Spleen (tissue), 11 donors: ENCODE results near the gene GSK3B. TPM values are rescaled to one million over a fixed set of nuclear protein-coding genes. Genes with fewer than 3 reads are reported as not detected.

Experiments
- DNase-seq: peaks from one replicate; pipeline ENCODE4 v3.0.0-alpha.2; 2020
- H3K27ac ChIP-seq, 8 donors: fragments of 200-600 bp; sonication (generic) in 7 of 8; 1 replicate in 4 of 8; 2 replicates in 4 of 8; pipeline versions ENCODE4 v1.5.0 to v1.8.0; 2016 to 2021; ENCODE audit warnings: inconsistent platforms in 4 of 8, mild to moderate bottlenecking in 4 of 8, moderate library complexity in 1 of 8
- H3K27me3 ChIP-seq, 7 donors: fragments of 200-600 bp; sonication (generic) in 6 of 7; replicated peaks in 1 of 7; 1 replicate in 4 of 7; 2 replicates in 3 of 7; pipeline versions ENCODE4 v1.5.0 to v1.8.0; 2016 to 2021; ENCODE audit warnings: inconsistent platforms in 3 of 7, mild to moderate bottlenecking in 1 of 7
- H3K36me3 ChIP-seq, 6 donors: fragments of 200-600 bp; sonication (generic) in 5 of 6; 1 replicate in 4 of 6; 2 replicates in 2 of 6; pipeline versions ENCODE4 v1.5.0 to v1.8.0; 2016 to 2021; ENCODE audit warnings: inconsistent platforms in 2 of 6
- H3K4me1 ChIP-seq, 6 donors: fragments of 200-600 bp; sonication (generic) in 5 of 6; 1 replicate in 3 of 6; 2 replicates in 3 of 6; pipeline versions ENCODE4 v1.5.0 to v1.8.0; 2016 to 2021; ENCODE audit warnings: inconsistent platforms in 3 of 6
- H3K4me3 ChIP-seq, 8 donors: fragments of 200-600 bp; sonication (generic) in 7 of 8; 1 replicate in 4 of 8; 2 replicates in 4 of 8; pipeline versions ENCODE4 v1.5.0 to v1.8.0; 2016 to 2021; ENCODE audit warnings: inconsistent platforms in 4 of 8, mild to moderate bottlenecking in 4 of 8, moderate library complexity in 2 of 8
- H3K9me3 ChIP-seq, 8 donors: fragments of 200-600 bp; sonication (generic) in 7 of 8; 1 replicate in 4 of 8; 2 replicates in 4 of 8; pipeline versions ENCODE4 v1.5.0 to v1.8.0; 2016 to 2021; ENCODE audit warnings: inconsistent platforms in 4 of 8
- POLR2A ChIP-seq, 3 donors: fragments of 450-650 bp; IDR thresholded peaks; one replicate each; pipeline ENCODE4 v1.5.1; 2017; ENCODE audit warnings: antibody characterized with exemption in 3 of 3, mild to moderate bottlenecking in 1 of 3
- POLR2AphosphoS5 ChIP-seq, 3 donors: sonication (generic); formaldehyde crosslinking; IDR thresholded peaks; one replicate each; pipeline ENCODE4 v1.5.1; 2017; ENCODE audit warnings: antibody characterized with exemption in 3 of 3
- WGBS, 5 donors: extraction: QIAGEN DNeasy Blood & Tissue Kit in 3 of 5; methylation state at CpG; one replicate each; pipeline versions ENCODE4 v1.1.5 to v1.1.7; 2013 to 2018; 5-methylcytosine and 5-hydroxymethylcytosine counted together
- intact Hi-C: fragments of 100-400 bp; cut with DNase I; formaldehyde crosslinking; loops from one replicate; pipeline ENCODE4 v1.15.0; 2023; ENCODE audit warnings: low total_unique reads
- polyA plus RNA-seq, 3 donors: library from polyadenylated mRNA; stranded (reverse); fragments of 200-250 nt; gene quantifications; one replicate each; pipeline ENCODE4 v1.2.1, GENCODE V29; 2013
- total RNA-seq, 7 donors: library from RNA; depleted of rRNA in 3 of 7; stranded (reverse); fragments of >200 nt in 3 of 7; fragmentation: NEBNext Ultra II Directional in 4 of 7; extraction: Animal tissue kit (Norgen Biotek cat#: 25700) in 4 of 7; gene quantifications; one replicate each; pipeline versions ENCODE4 v1.1.0 to v1.2.1, GENCODE V29; 2016 to 2021
- TF ChIP-seq, protein P1 (sequence below), 11 experiments: fragments of 200-600 bp in 7 of 11; fragments of 450-650 bp in 4 of 11; sonication (generic) in 4 of 11; IDR thresholded peaks in 8 of 11; conservative IDR thresholded peaks in 3 of 11; 1 replicate in 7 of 11; 2 replicates in 4 of 11; pipeline versions ENCODE4 v1.4.0 to v1.8.0; 2016 to 2021; ENCODE audit warnings: antibody characterized with exemption in 11 of 11, inconsistent platforms in 4 of 11, mild to moderate bottlenecking in 1 of 11
- donor health status: healthy with polysubstance abuse.
- donor health status: DM: no; HTN: no; CAD: no; lungs with moderate emphysema.
- donor health status: DM: no; HTN: no; CAD: no.
- donor health status: Bipolar disorder and iron deficiency.
- donor health status: healthy.
- donor health status: DM: no; HTN: no; CAD: no.
- donor health status: DM: yes; HTN: yes; CAD: no.

The GSK3B gene
- total and polyA plus RNA-seq, 10 donors = 4.7 to 62.2 (median 53.1) TPM

DNA sequence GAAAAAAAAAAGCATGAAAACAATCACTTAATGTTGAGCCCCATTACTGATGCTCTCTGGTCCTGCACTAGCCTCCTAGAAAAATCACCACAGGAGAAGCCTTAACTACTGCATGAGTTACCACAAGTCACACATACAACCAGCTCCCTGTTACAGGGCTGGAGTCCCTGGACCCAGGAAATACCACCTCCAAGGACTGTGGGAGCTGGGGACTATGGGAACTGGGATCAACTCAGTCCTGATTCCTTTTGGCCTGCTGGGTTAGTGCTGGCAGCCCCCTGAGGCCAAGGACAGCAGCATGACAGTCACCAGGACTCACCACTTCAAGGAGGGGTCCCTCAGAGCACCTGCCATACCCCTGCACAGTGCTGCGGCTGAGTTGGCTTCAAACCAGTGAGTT, 311.8 kb downstream of the GSK3B start:
- DNase-seq = no peak
- no peak for TF ChIP-seq POLR2AphosphoS5 (IDR thresholded peaks at IDR 0.05)
- no peak for TF ChIP-seq POLR2A (IDR thresholded peaks at IDR 0.05)
- TF ChIP-seq, protein P1, sequence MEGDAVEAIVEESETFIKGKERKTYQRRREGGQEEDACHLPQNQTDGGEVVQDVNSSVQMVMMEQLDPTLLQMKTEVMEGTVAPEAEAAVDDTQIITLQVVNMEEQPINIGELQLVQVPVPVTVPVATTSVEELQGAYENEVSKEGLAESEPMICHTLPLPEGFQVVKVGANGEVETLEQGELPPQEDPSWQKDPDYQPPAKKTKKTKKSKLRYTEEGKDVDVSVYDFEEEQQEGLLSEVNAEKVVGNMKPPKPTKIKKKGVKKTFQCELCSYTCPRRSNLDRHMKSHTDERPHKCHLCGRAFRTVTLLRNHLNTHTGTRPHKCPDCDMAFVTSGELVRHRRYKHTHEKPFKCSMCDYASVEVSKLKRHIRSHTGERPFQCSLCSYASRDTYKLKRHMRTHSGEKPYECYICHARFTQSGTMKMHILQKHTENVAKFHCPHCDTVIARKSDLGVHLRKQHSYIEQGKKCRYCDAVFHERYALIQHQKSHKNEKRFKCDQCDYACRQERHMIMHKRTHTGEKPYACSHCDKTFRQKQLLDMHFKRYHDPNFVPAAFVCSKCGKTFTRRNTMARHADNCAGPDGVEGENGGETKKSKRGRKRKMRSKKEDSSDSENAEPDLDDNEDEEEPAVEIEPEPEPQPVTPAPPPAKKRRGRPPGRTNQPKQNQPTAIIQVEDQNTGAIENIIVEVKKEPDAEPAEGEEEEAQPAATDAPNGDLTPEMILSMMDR (IDR thresholded peaks at IDR 0.05 in 8 of 11, conservative IDR thresholded peaks at IDR 0.05 in 3 of 11) = no peak
- intact Hi-C loops = no loop called here

DNA sequence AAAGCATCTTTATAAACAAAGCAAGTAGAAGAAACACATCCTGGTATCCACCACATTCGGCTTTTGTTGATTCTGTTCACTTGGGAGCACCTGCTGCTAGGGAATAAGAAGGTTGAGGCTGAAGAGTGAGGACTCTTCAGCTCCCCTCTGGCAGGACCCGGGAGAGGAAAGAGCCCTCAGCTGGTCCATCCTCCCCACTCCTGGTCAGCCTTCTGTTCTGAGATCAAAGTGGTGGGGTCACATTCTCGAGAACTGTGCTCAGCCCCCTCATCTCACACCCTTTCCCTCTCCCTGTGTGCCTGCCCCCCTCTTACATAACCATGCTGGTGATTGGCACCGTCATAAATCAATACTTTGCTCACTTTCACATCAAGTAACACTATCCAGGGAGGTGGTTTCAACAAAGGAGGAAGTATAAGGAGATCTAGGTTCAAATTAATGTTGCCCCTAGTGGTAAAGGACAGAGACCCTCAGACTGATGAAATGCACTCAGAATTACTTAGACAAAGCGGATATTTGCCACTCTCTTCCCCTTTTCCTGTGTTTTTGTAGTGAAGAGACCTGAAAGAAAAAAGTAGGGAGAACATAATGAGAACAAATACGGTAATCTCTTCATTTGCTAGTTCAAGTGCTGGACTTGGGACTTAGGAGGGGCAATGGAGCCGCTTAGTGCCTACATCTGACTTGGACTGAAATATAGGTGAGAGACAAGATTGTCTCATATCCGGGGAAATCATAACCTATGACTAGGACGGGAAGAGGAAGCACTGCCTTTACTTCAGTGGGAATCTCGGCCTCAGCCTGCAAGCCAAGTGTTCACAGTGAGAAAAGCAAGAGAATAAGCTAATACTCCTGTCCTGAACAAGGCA, 312.7 kb downstream of the GSK3B start, which contains the start of gene NR1I2:
Gene NR1I2, plus strand, starts transcription at position 772 of the 869 bp plus-strand sequence.
- 79 to 91% (median 83%) methylated on average over 10 of the region's 10 CpGs for WGBS, 5 donors
- peaks cover 0 to 4% (median 2%) of the 10 kb centered on the region in 8 donors for H3K9me3 ChIP-seq

More for the DNA sequence above, 311.8 kb downstream of the GSK3B start:
- Histone ChIP-seq H3K4me1 (peaks cover 0 to 19% (median 0%) of the 10 kb centered on the region in 6 donors), H3K27me3 (no peaks in the 10 kb centered on the region), H3K36me3 (no peaks in the 10 kb centered on the region), H3K9me3 (no peaks in the 10 kb centered on the region), H3K4me3 (no peak overlapping the region), H3K27ac (no peak overlapping the region)
- WGBS, 5 donors = 93 to 100% (median 96%) methylated on average over 1 of the region's 1 CpG; no CpG with 5 or more reads in 1 of the 5 donors

DNA sequence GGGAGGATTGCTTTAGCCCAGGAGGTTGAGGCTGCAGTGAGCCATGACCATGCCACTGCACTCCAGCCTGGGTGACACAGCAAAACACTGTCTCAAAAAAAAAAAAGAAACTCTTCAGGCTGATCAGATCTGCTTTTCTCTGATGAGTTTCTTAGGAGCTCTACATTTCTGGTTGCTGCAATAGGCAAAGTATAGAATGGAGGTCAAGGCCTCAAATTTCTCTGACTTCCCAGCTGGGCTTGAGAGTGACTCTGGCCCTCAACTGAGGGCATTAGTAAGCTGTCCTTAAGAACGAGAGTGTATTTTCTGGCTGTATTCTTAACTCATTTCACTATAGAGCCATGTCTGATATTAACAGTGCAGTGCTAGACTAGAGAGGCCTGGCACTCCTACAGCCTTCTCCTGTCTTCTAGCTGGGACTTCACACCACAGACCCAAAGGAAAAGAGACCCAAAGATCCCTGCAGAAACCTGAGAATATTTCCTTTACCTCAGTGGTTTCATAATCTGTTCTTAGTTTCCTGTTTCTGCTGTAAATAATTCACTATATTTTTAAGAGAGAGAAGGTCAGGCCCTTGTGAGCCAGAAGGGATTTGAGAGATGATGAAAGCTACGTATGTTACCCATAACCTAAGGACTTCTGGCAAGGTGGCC, 314.4 kb downstream of the GSK3B start:
- Histone ChIP-seq H3K9me3 (peaks cover 0 to 12% (median 8%) of the 10 kb centered on the region in 8 donors), H3K36me3 (no peaks in the 10 kb centered on the region), H3K4me1 (peaks cover 0 to 19% (median 0%) of the 10 kb centered on the region in 6 donors), H3K27me3 (no peaks in the 10 kb centered on the region), H3K4me3 (no peak overlapping the region), H3K27ac (no peak overlapping the region)
- WGBS, 5 donors = 43 to 63% (median 58%) methylated on average over 2 of the region's 2 CpGs
- no peak for TF ChIP-seq POLR2A (IDR thresholded peaks at IDR 0.05)
- TF ChIP-seq, protein P1 (IDR thresholded peaks at IDR 0.05 in 8 of 11, conservative IDR thresholded peaks at IDR 0.05 in 3 of 11) = no peak
- intact Hi-C loops = no loop called here
- no peak for DNase-seq

More for the DNA sequence above, 312.7 kb downstream of the GSK3B start, which contains the start of gene NR1I2:
- DNase-seq = no peak
- H3K4me3 ChIP-seq = no peak within 1 kb of the TSS
- H3K27ac ChIP-seq = no peak within 1 kb of the TSS
- H3K36me3 ChIP-seq = no peaks in the 10 kb centered on the region
- intact Hi-C loops = no loop called here
- TF ChIP-seq, protein P1 (IDR thresholded peaks at IDR 0.05 in 8 of 11, conservative IDR thresholded peaks at IDR 0.05 in 3 of 11) = no peak
- TF ChIP-seq POLR2A (IDR thresholded peaks at IDR 0.05) = no peak
- TF ChIP-seq POLR2AphosphoS5 (IDR thresholded peaks at IDR 0.05) = no peak
- H3K4me1 ChIP-seq = peaks cover 0 to 19% (median 0%) of the 10 kb centered on the region in 6 donors
- H3K27me3 ChIP-seq = no peaks in the 10 kb centered on the region

DNA sequence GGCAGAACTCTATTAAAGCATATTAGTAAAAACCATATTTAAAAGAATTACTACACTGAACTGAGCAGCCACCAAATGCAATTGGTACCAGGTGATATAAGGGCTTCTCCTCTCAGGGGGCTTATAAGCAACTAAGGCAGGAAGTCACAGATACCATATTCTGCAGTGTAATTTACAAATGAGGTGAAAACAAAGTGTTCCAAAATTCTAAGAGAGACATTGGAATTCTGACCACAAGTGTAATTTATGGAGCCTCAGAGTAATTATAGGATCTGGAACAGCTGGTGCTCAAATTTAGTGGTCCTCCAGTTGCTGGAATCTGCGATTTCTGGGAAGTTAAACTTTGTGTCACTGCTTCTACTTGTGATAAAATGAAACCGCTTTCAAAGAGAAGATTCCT, 315.4 kb downstream of the GSK3B start:
- TF ChIP-seq POLR2A (IDR thresholded peaks at IDR 0.05) (no peak), POLR2AphosphoS5 (IDR thresholded peaks at IDR 0.05) (no peak)
- TF ChIP-seq, protein P1 (IDR thresholded peaks at IDR 0.05 in 8 of 11, conservative IDR thresholded peaks at IDR 0.05 in 3 of 11) = no peak
- no peak overlapping the region for H3K4me3 ChIP-seq
- intact Hi-C loops = no loop called here
- peaks cover 0 to 19% (median 0%) of the 10 kb centered on the region in 6 donors for H3K4me1 ChIP-seq
- 82 to 93% (median 87%) methylated on average over 2 of the region's 2 CpGs for WGBS, 5 donors
- no peaks in the 10 kb centered on the region for H3K27me3 ChIP-seq
- H3K9me3 ChIP-seq = peaks cover 0 to 12% (median 8%) of the 10 kb centered on the region in 8 donors
- no peak for DNase-seq
- H3K36me3 ChIP-seq = no peaks in the 10 kb centered on the region
- no peak overlapping the region for H3K27ac ChIP-seq
